Measurements from ENCODE around the gene MEGF10.
A peak's percentile ranks its signal among the peaks of the same experiment; 100 is the strongest.

DNA sequence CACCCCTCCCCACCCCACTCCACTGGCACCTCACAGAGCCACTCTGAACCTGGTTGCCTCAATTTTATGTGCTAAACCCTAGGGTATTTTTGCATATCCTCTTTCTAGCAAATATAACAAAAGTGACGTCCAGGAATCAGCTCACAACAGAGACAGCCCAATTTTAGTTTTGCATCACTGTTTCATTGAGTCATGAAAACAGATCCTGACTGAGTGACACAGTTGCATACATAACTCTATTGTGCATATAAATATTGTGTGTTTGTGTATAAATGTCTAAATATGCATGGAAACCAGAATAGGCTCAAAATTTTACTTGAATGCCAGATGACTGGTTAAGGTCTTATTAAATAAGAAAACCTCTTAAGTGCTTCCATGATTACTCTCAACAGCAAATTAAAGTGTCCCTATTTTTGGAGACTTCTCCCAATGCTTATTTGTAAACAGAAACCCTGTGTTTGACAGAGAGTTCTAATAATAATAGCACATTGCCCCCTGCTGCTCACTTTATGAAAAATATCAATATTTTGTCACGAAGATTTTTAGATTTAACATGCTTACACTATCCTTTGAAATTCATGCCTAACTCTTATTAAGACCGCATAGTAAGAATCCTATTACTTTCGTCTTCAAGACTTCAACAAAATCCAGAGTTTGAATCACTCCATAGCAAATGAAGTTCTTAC lies 151.3 kb downstream of the MEGF10 start:
- TF ChIP-seq, protein P1, sequence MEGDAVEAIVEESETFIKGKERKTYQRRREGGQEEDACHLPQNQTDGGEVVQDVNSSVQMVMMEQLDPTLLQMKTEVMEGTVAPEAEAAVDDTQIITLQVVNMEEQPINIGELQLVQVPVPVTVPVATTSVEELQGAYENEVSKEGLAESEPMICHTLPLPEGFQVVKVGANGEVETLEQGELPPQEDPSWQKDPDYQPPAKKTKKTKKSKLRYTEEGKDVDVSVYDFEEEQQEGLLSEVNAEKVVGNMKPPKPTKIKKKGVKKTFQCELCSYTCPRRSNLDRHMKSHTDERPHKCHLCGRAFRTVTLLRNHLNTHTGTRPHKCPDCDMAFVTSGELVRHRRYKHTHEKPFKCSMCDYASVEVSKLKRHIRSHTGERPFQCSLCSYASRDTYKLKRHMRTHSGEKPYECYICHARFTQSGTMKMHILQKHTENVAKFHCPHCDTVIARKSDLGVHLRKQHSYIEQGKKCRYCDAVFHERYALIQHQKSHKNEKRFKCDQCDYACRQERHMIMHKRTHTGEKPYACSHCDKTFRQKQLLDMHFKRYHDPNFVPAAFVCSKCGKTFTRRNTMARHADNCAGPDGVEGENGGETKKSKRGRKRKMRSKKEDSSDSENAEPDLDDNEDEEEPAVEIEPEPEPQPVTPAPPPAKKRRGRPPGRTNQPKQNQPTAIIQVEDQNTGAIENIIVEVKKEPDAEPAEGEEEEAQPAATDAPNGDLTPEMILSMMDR (conservative IDR thresholded peaks at IDR 0.05; ENCODE audit: low read length) = peak; percentile 72
- TF ChIP-seq EZH2phosphoT487 (IDR thresholded peaks at IDR 0.05; ENCODE audit: borderline replicate concordance, low read depth, low read length) = no peak

Data from OCI-LY7 (cell line).